Activated CD4-positive, alpha-beta memory T cell treated with anti-CD3 and anti-CD28 coated beads, Interleukin-2, amount 10 ng/mL, durations not matched to agents 7 days and 5 days (primary cell): Measurements from ENCODE around the gene ALPK3. TPM values are rescaled to one million over a fixed set of nuclear protein-coding genes. Genes with fewer than 3 reads are reported as not detected.
A peak's percentile ranks its signal among the peaks of the same experiment; 100 is the strongest.

Source experiments
- CTCF ChIA-PET: fragments of 350-600 bp; sonication (Branson Sonifier 250); formaldehyde crosslinking; loops from one replicate; lab custom pipeline; 2021; ENCODE audit warnings: antibody characterized with exemption, inconsistent platforms; lab: Charles Lee
- POLR2A ChIA-PET: fragments of 350-600 bp; sonication (Branson Sonifier 250); formaldehyde crosslinking; loops from one replicate; lab custom pipeline; 2021; ENCODE audit warnings: antibody characterized with exemption; lab: Charles Lee
- DNase-seq: peaks from one replicate; pipeline ENCODE4 v3.0.0-alpha.2; 2020
- H3K27ac Mint-ChIP-seq: one replicate; pipeline ENCODE4 v1.8.0; 2021; ENCODE audit warnings: mild to moderate bottlenecking, mixed read lengths
- H3K27me3 Mint-ChIP-seq: one replicate; pipeline ENCODE4 v1.8.0; 2021; ENCODE audit warnings: mixed read lengths
- H3K36me3 Mint-ChIP-seq: one replicate; pipeline ENCODE4 v1.8.0; 2021; ENCODE audit warnings: low read depth, mixed read lengths
- H3K4me1 Mint-ChIP-seq: one replicate; pipeline ENCODE4 v1.8.0; 2021; ENCODE audit warnings: mixed read lengths
- H3K4me3 Mint-ChIP-seq: one replicate; pipeline ENCODE4 v1.8.0; 2021; ENCODE audit warnings: mild to moderate bottlenecking, mixed read lengths
- H3K9me3 Mint-ChIP-seq: one replicate; pipeline ENCODE4 v1.8.0; 2021; ENCODE audit warnings: mixed read lengths
- total RNA-seq, 2 experiments: library from RNA; stranded (reverse); gene quantifications; one replicate each; pipeline ENCODE4 v1.2.3, GENCODE V29; 2021

The ALPK3 gene, protein sequence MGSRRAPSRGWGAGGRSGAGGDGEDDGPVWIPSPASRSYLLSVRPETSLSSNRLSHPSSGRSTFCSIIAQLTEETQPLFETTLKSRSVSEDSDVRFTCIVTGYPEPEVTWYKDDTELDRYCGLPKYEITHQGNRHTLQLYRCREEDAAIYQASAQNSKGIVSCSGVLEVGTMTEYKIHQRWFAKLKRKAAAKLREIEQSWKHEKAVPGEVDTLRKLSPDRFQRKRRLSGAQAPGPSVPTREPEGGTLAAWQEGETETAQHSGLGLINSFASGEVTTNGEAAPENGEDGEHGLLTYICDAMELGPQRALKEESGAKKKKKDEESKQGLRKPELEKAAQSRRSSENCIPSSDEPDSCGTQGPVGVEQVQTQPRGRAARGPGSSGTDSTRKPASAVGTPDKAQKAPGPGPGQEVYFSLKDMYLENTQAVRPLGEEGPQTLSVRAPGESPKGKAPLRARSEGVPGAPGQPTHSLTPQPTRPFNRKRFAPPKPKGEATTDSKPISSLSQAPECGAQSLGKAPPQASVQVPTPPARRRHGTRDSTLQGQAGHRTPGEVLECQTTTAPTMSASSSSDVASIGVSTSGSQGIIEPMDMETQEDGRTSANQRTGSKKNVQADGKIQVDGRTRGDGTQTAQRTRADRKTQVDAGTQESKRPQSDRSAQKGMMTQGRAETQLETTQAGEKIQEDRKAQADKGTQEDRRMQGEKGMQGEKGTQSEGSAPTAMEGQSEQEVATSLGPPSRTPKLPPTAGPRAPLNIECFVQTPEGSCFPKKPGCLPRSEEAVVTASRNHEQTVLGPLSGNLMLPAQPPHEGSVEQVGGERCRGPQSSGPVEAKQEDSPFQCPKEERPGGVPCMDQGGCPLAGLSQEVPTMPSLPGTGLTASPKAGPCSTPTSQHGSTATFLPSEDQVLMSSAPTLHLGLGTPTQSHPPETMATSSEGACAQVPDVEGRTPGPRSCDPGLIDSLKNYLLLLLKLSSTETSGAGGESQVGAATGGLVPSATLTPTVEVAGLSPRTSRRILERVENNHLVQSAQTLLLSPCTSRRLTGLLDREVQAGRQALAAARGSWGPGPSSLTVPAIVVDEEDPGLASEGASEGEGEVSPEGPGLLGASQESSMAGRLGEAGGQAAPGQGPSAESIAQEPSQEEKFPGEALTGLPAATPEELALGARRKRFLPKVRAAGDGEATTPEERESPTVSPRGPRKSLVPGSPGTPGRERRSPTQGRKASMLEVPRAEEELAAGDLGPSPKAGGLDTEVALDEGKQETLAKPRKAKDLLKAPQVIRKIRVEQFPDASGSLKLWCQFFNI (N-terminal part only)
- under 1 TPM; 0.20 TPM for total RNA-seq

DNA sequence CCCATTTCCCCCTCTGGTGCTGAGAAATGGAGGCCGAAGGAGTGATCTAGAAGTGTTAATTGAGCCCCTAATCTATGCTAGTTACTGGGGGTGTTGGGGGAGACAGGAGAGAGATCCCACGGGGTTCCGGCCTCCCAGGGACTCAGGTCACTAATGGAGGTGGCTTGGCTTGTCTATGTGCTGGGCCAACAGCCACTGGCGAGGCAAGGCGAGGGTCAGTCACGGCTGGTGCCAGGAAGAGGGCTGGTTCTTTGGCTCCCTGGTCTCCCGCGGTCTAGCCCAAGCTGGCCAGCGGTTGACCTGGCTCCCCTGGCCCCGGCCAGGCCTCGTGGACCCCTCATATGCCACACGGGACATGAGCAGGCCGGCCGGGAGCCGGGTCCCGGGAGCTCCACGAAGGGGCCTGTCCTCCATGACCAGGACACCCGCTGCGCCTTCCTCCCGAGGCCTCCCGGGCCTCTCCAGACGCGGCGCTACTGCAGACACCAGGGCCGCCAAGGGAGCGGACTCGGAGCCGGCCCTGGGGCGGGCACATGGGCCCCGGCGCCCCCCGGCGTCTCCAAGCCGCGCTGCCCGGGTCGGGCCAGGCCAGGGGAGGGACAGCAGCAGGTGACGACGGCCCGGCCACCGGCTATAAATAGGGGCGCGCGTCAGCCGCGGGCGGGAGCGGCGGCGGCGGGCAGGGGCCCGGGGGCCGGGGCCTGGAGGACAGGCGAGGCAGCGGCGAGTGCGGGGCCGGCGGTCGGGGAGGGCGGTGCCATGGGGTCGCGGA lies at the start of gene ALPK3:
ALPK3 (plus strand) TSS at position 663 of the 772 bp plus-strand sequence; CDS start at position 760, 97 bp downstream.
- H3K27ac Mint-ChIP-seq = no peak within 1 kb of the TSS
- no peaks in the 10 kb centered on the region for H3K36me3 Mint-ChIP-seq
- peaks cover 4% of the 10 kb centered on the region for H3K27me3 Mint-ChIP-seq
- no peak for DNase-seq
- POLR2A ChIA-PET = no interaction called here
- CTCF ChIA-PET = no interaction called here
- no peak within 1 kb of the TSS for H3K4me3 Mint-ChIP-seq
- peaks cover 15% of the 10 kb centered on the region for H3K4me1 Mint-ChIP-seq
- H3K9me3 Mint-ChIP-seq = no peaks in the 10 kb centered on the region

DNA sequence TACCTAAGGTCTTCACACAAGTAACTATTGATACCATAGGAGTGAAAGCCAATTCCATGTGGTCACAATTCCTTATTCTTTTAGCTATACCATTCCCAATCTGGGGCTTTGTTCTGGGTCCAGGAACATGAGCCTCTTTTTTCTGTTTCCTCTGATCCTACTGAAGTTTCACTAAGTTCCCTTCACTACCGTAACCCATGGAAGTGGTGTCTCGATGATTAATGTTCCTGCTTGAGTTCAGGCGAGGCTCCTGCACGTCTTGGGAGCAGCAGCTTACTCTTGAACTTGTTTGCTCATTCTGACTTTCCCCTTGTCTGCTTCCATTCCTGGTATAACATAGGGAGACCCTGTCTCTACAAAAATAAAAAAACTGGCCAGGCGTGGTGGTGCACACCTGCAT lies 45.1 kb upstream of the ALPK3 start:
- CTCF ChIA-PET = no interaction called here
- POLR2A ChIA-PET = no interaction called here
- H3K4me1 Mint-ChIP-seq = peaks cover 17% of the 10 kb centered on the region

DNA sequence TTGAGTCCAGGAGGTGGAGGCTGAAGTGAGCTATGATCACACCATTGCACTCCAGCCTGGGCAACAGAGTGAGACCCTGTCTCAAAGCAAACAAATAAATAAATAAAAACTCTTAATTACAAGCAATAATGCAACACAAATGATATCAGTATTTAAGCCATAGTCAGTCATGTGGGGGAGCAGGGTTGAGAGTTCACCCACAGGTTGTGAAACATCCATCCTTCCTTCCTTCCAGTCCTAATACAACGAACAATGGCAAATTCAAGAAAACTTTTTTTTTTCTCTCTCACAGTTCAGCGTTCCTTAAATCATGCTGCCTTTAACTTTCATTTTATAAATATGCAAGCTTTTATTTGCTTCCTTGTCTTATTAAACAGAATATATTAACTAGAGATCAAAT lies 44.7 kb upstream of the ALPK3 start:
- Mint-ChIP-seq H3K27me3 (no peaks in the 10 kb centered on the region), H3K4me3 (no peak overlapping the region), H3K27ac (no peak overlapping the region), H3K36me3 (peaks cover 49% of the 10 kb centered on the region), H3K9me3 (no peaks in the 10 kb centered on the region), H3K4me1 (peaks cover 17% of the 10 kb centered on the region)
- ChIA-PET CTCF (no interaction called here), POLR2A (no interaction called here)
- no peak for DNase-seq

More for the DNA sequence above, 45.1 kb upstream of the ALPK3 start:
- H3K36me3 Mint-ChIP-seq = peaks cover 53% of the 10 kb centered on the region
- H3K4me3 Mint-ChIP-seq = no peak overlapping the region
- DNase-seq = no peak
- H3K27ac Mint-ChIP-seq = no peak overlapping the region
- no peaks in the 10 kb centered on the region for H3K27me3 Mint-ChIP-seq
- no peaks in the 10 kb centered on the region for H3K9me3 Mint-ChIP-seq

DNA sequence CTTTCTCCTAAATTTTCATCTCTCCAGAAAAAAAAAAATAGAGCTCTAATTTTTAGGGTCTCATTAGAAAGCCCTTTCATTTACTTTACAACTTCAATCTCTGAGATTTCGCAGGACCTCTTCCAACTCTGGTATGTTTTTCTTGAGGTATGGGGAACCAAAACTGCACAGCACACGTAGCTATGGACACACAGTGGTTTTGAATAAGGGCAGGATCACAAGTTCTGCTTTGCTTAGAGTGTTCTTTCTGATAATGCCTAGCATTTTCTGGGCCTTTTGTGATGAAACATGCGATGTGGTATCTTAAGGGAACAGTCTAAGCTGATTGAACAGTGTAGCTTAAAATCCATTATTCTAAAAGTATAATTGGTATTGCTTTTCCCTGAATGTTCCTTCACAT lies 43.4 kb upstream of the ALPK3 start:
- CTCF ChIA-PET = no interaction called here
- no peaks in the 10 kb centered on the region for H3K9me3 Mint-ChIP-seq
- no peaks in the 10 kb centered on the region for H3K27me3 Mint-ChIP-seq
- no peak overlapping the region for H3K4me3 Mint-ChIP-seq
- DNase-seq = no peak
- peaks cover 19% of the 10 kb centered on the region for H3K4me1 Mint-ChIP-seq
- H3K36me3 Mint-ChIP-seq = peaks cover 49% of the 10 kb centered on the region
- POLR2A ChIA-PET = no interaction called here
- H3K27ac Mint-ChIP-seq = no peak overlapping the region

DNA sequence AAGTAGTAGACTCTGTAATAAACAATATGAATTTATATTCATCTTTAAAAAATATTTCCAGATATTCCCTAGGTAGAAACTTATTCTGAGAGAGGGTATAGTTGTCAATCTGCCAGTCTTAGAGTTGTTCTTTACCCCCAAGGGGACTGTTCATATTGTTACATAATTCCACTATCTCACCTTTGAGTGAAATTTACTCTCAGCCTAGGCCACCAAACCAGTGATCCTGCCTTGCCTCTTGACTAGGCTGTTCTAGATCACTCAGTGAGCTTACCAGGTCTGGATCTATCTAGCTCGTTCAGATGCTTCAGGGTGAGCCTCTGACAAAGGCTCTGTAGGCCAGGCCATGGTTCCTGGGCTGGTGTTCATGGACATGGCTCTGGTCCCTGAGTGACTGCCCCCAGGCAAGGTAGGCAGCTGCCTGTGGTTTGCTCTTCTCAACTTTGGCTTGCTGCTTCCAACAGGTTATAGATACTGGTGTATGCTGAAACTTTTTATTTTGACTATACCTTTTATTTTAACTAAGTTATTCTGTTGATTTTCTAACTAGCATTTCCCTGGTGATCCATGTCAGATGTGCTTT lies 41.2 kb upstream of the ALPK3 start:
- Mint-ChIP-seq H3K36me3 (peaks cover 40% of the 10 kb centered on the region), H3K4me1 (peaks cover 15% of the 10 kb centered on the region), H3K27ac (no peak overlapping the region), H3K9me3 (no peaks in the 10 kb centered on the region), H3K4me3 (no peak overlapping the region), H3K27me3 (no peaks in the 10 kb centered on the region)
- DNase-seq = no peak
- POLR2A ChIA-PET = no interaction called here
- CTCF ChIA-PET = interaction anchor here (2.1 kb wide), 1 partner anchor 9 kb away, joined by 4 read pairs; no protein-coding TSS in a partner anchor

DNA sequence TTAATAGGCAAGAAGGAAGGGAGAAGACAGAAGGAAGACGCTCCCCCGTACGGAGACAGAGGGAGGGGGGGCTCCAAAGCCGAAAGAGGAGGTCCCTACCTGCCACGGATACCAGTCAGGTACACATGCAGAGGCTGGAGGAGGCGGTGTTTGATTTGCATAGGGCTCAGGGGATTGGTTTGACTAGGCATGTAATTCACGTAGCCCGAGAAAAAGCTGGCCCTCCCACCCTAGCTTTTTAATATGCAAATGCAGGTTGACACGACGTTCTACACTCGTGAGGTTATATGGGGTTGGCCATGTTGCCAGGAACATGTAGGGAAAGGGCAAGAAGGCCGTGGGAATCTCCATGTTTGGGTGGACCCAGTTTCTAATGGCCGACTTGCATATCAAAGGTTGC lies 39.0 kb upstream of the ALPK3 start:
- H3K36me3 Mint-ChIP-seq = peaks cover 48% of the 10 kb centered on the region
- H3K4me3 Mint-ChIP-seq = no peak overlapping the region
- no peak overlapping the region for H3K27ac Mint-ChIP-seq
- DNase-seq = no peak
- H3K27me3 Mint-ChIP-seq = no peaks in the 10 kb centered on the region
- peaks cover 26% of the 10 kb centered on the region for H3K4me1 Mint-ChIP-seq
- ChIA-PET CTCF (no interaction called here), POLR2A (no interaction called here)
- no peaks in the 10 kb centered on the region for H3K9me3 Mint-ChIP-seq

DNA sequence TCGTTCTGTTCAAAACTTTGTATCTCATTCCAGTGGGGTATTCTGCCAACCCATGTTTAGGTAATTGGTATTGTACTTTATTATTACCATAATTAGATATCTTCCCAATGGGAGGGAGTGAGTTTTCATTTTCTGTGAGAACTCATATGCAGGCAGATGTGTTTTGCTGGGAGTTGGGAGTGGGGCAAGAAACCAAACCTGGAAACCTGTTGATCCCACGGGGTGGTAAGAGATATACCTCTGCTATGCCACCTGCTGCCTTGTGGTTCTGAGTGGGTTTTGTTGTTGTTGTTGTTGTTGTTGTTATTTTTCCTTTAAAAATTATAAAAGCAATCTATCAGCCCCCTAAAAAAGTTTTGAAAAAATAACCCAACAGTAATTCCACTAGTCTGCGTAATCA lies 36.7 kb upstream of the ALPK3 start:
- no peaks in the 10 kb centered on the region for H3K27me3 Mint-ChIP-seq
- H3K36me3 Mint-ChIP-seq = peaks cover 56% of the 10 kb centered on the region
- ChIA-PET CTCF (no interaction called here), POLR2A (interaction anchor here (0.6 kb wide), 1 partner anchor 187 kb away, joined by 3 read pairs; no protein-coding TSS in a partner anchor)
- H3K4me1 Mint-ChIP-seq = peaks cover 38% of the 10 kb centered on the region
- no peak overlapping the region for H3K27ac Mint-ChIP-seq
- H3K9me3 Mint-ChIP-seq = no peaks in the 10 kb centered on the region
- no peak overlapping the region for H3K4me3 Mint-ChIP-seq
- no peak for DNase-seq

DNA sequence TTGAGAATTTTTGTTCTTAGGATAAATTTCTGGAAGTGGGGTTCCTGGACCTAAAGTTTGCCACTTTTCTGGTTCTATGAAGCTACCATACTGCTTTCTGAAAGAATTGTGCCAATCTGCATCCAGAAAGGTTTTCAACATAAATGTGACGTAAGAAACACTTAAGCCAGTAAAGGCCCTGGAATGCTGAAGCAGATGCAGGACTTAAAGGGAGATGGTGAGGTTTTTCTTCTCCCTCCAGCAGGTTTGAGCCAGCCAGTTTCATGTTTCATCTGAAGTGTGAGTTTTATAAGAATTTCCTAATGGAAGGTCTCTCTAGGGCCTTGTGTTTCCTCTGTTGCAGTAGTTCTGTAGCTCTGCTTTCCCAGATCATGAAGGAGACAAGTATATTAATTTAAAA lies 35.7 kb upstream of the ALPK3 start:
- Mint-ChIP-seq H3K4me1 (peaks cover 41% of the 10 kb centered on the region), H3K27me3 (no peaks in the 10 kb centered on the region), H3K9me3 (no peaks in the 10 kb centered on the region), H3K36me3 (peaks cover 59% of the 10 kb centered on the region), H3K4me3 (no peak overlapping the region), H3K27ac (no peak overlapping the region)
- POLR2A ChIA-PET = no interaction called here
- CTCF ChIA-PET = interaction anchor here (0.7 to 1.0 kb wide), 2 partner anchors 93 to 183 kb away, joined by 3 read pairs; no protein-coding TSS in a partner anchor
- DNase-seq = no peak

DNA sequence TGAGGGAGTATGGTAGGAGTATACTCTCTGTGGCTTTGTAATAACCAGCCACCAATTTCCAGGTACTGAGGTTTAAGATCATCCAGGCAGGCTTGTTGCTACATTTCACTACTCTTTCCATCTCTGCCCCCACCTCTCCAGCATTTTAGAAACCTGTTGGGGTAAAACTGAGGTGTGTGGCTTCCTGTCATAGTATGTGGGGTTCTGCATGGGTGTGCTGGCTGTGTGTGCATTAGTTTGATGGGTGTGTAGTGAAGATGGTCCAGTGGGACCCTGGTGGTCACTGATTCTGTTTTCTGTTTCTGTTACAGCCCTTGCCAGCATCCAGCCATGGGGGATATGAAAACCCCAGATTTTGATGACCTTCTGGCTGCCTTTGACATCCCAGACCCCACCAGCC lies 34.8 kb upstream of the ALPK3 start:
- H3K36me3 Mint-ChIP-seq = peaks cover 59% of the 10 kb centered on the region
- H3K9me3 Mint-ChIP-seq = no peaks in the 10 kb centered on the region
- peak overlapping the region; percentile 41 for H3K27ac Mint-ChIP-seq
- H3K4me3 Mint-ChIP-seq = no peak overlapping the region
- H3K27me3 Mint-ChIP-seq = no peaks in the 10 kb centered on the region
- ChIA-PET POLR2A (no interaction called here), CTCF (interaction anchor here (1.0 kb wide), 1 partner anchor 184 kb away, joined by 3 read pairs; no protein-coding TSS in a partner anchor)
- H3K4me1 Mint-ChIP-seq = peaks cover 41% of the 10 kb centered on the region
- DNase-seq = no peak

DNA sequence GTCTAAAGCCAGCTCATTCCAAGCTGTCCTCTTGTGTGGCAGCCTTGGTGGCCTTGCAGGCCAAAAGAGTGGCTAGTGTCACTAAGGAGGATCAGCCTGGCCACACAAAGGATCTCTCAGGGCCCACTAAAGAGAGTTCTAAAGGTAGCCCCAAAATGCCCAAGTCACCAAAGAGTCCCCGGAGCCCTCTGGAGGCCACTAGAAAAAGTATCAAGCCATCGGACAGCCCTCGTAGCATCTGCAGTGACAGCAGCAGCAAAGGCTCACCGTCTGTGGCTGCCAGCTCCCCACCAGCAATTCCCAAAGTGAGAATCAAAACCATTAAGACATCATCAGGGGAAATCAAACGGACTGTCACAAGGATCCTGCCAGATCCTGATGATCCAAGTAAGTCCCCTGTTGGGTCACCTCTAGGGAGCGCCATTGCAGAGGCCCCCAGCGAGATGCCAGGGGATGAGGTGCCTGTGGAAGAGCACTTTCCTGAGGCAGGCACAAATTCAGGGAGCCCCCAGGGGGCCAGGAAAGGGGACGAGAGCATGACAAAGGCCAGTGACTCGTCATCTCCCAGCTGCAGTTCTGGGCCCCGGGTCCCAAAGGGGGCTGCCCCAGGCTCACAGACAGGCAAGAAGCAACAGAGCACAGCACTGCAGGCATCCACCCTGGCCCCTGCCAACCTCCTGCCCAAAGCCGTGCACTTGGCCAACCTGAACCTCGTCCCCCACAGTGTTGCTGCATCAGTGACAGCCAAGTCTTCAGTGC lies 33.5 kb upstream of the ALPK3 start:
- Mint-ChIP-seq H3K9me3 (no peaks in the 10 kb centered on the region), H3K36me3 (peaks cover 61% of the 10 kb centered on the region), H3K27ac (no peak overlapping the region)

DNA sequence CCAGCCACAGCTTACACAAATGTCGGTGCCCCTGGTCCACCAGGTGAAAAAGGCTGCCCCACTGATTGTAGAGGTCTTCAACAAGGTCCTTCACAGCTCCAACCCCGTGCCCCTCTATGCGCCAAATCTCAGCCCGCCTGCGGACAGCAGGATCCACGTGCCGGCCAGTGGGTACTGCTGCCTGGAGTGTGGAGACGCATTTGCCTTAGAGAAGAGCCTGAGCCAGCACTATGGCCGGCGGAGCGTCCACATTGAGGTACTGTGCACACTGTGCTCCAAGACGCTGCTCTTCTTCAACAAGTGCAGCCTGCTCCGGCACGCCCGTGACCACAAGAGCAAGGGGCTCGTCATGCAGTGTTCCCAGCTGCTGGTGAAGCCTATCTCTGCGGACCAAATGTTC lies 32.9 kb upstream of the ALPK3 start:
- no peak overlapping the region for H3K27ac Mint-ChIP-seq
- POLR2A ChIA-PET = interaction anchor here (1.3 kb wide), 1 partner anchor 68 kb away, joined by 3 read pairs; the partner anchor contains the start of gene SEC11A
- peaks cover 49% of the 10 kb centered on the region for H3K4me1 Mint-ChIP-seq
- no peaks in the 10 kb centered on the region for H3K9me3 Mint-ChIP-seq
- no peak overlapping the region for H3K4me3 Mint-ChIP-seq
- peaks cover 61% of the 10 kb centered on the region for H3K36me3 Mint-ChIP-seq
- DNase-seq = no peak
- CTCF ChIA-PET = interaction anchor here (1.2 kb wide), 1 partner anchor 10 kb away, joined by 3 read pairs; no protein-coding TSS in a partner anchor
- H3K27me3 Mint-ChIP-seq = no peaks in the 10 kb centered on the region

More for the DNA sequence above, 33.5 kb upstream of the ALPK3 start:
- Mint-ChIP-seq H3K27me3 (no peaks in the 10 kb centered on the region), H3K4me3 (no peak overlapping the region), H3K4me1 (peaks cover 50% of the 10 kb centered on the region)
- POLR2A ChIA-PET = interaction anchor here (1.3 kb wide), 1 partner anchor 67 kb away, joined by 3 read pairs; the partner anchor contains the start of gene SEC11A
- no peak for DNase-seq
- CTCF ChIA-PET = interaction anchor here (1.0 to 1.2 kb wide), 2 partner anchors 9 to 125 kb away, joined by 3 read pairs; partner anchors contain the start of gene NMB
